Lung (tissue), 16 donors: ENCODE results near the gene PUDP. TPM values are rescaled to one million over a fixed set of nuclear protein-coding genes. Genes with fewer than 3 reads are reported as not detected.

Experiments used
- ATAC-seq: fragments of 200-7000 bp; cut with Tn5 transposase; one replicate; pipeline ENCODE4 v1.9.1; 2020; ENCODE audit warnings: moderate number of reproducible peaks; ENCODE audit not compliant: insufficient read depth, low FRiP score
- DNase-seq, 3 donors: peaks; one replicate each; pipeline ENCODE4 v3.0.0-alpha.2; 2013 to 2017
- H3K27ac ChIP-seq, 2 donors: one replicate each; pipeline ENCODE4 v1.5.1; 2013; ENCODE audit warnings: mild to moderate bottlenecking in 2 of 2, moderate library complexity in 2 of 2, control low read depth in 1 of 2, inconsistent platforms in 1 of 2, low read depth in 1 of 2, low read length in 1 of 2
- H3K27me3 ChIP-seq, 3 donors: one replicate each; pipeline ENCODE4 v1.5.1; 2013; ENCODE audit warnings: low read length in 2 of 3; ENCODE audit not compliant: control insufficient read depth in 3 of 3, insufficient read depth in 3 of 3
- H3K36me3 ChIP-seq, 4 donors: one replicate each; pipeline ENCODE4 v1.5.1; 2013; ENCODE audit warnings: low read length in 4 of 4, mild to moderate bottlenecking in 1 of 4, moderate library complexity in 1 of 4; ENCODE audit not compliant: control insufficient read depth in 4 of 4, insufficient read depth in 4 of 4
- H3K4me1 ChIP-seq, 5 donors: one replicate each; pipeline ENCODE4 v1.5.1; 2013; ENCODE audit warnings: low read length in 5 of 5, mild to moderate bottlenecking in 2 of 5, moderate library complexity in 1 of 5; ENCODE audit not compliant: control insufficient read depth in 5 of 5, insufficient read depth in 5 of 5
- H3K4me3 ChIP-seq: one replicate; pipeline ENCODE4 v1.5.1; 2013; ENCODE audit warnings: mild to moderate bottlenecking, control low read depth, moderate library complexity
- H3K9ac ChIP-seq, 2 donors: one replicate each; pipeline ENCODE4 v1.5.1; 2013; ENCODE audit warnings: low read length in 2 of 2, control low read depth in 1 of 2; ENCODE audit not compliant: insufficient read depth in 1 of 2
- H3K9me3 ChIP-seq, 4 donors: one replicate each; pipeline ENCODE4 v1.5.1; 2013; ENCODE audit warnings: low read length in 3 of 4, mild to moderate bottlenecking in 1 of 4, moderate library complexity in 1 of 4; ENCODE audit not compliant: control insufficient read depth in 4 of 4, insufficient read depth in 3 of 4
- CTCF ChIP-seq: IDR thresholded peaks from 2 replicates; pipeline ENCODE4 v1.5.1; 2012; ENCODE audit warnings: mild to moderate bottlenecking; ENCODE audit errors: control extremely low read depth, extremely low read depth
- WGBS, 2 donors: extraction: QIAGEN DNeasy Blood & Tissue Kit; methylation state at CpG; one replicate each; pipeline ENCODE4 v1.1.7; 2013; 5-methylcytosine and 5-hydroxymethylcytosine counted together
- long read RNA-seq, 5 donors: transcript quantifications; one replicate each; lab custom pipeline, GENCODE V29; 2026
- polyA plus RNA-seq, 2 donors: library from polyadenylated mRNA; stranded (reverse); fragments of 200-250 nt; gene quantifications; one replicate each; pipeline ENCODE4 v1.2.1, GENCODE V29; 2013
- total RNA-seq, 2 donors: library from RNA; depleted of rRNA in 1 of 2; stranded (reverse); fragments of >200 nt in 1 of 2; gene quantifications; one replicate each; pipeline ENCODE4 v1.2.1, GENCODE V29; 2014 to 2021
- donor health status: control.
- donor health status: control.
- donor health status: Bipolar disorder and iron deficiency.
- donor health status: healthy.
- donor health status: DM: yes; HTN: yes; CAD: no.

PUDP gene
- 10 to 100 TPM; 17.3 to 24.5 TPM for total RNA-seq
- 10 to 100 TPM; 12.1 to 12.7 TPM for polyA plus RNA-seq
- long read RNA-seq, donor 1, transcript PUDP-201 (4 exons, 2,140 nt) = major isoform, 6 of 7 reads
- long read RNA-seq, donor 1, partial matches to known transcripts = 0 of 7 reads
- long read RNA-seq, donor 1, other reads (novel, unspliced or antisense) = 0 of 7 reads
- long read RNA-seq, donor 2 = 0 reads
- long read RNA-seq, donor 3 = 0 reads
- long read RNA-seq, donor 4, partial matches to known transcripts = 0 of 2 reads
- long read RNA-seq, donor 4, other reads (novel, unspliced or antisense) = 0 of 2 reads
- long read RNA-seq, donor 5, transcript PUDP-201 (4 exons, 2,140 nt) = major isoform, 9 of 20 reads
- long read RNA-seq, donor 5, partial matches to known transcripts = 11 of 20 reads
- long read RNA-seq, donor 5, other reads (novel, unspliced or antisense) = 0 of 20 reads

GRCh38 chrX:7147978-7148854 lies at the start of gene PUDP:
TSS of gene PUDP (minus strand) at chrX:7148153. CDS start at chrX:7148113, 40 bp downstream.
- Histone ChIP-seq H3K9me3 (no peaks in the 10 kb centered on the region), H3K9ac (peak within 1 kb of the TSS; percentile 49 to 64), H3K27ac (peak within 1 kb of the TSS; percentile 97 to 99), H3K36me3 (no peaks in the 10 kb centered on the region), H3K4me3 (peak within 1 kb of the TSS; percentile 84), H3K4me1 (peaks cover 0 to 9% (median 0%) of the 10 kb centered on the region in 5 donors), H3K27me3 (peaks cover 0 to 28% (median 6%) of the 10 kb centered on the region in 3 donors)
- 0% methylated on average over 30 to 76 of the region's 76 CpGs for WGBS, 2 donors
- DNase-seq = peak; percentile 89 to 96 (median 94)
- ATAC-seq = peak; percentile 95
- TF ChIP-seq CTCF = no peak

GRCh38 chrX:7194606-7195005 lies 46.7 kb upstream of the PUDP start:
- peaks cover 0 to 21% (median 7%) of the 10 kb centered on the region in 3 donors for H3K27me3 ChIP-seq
- no peak for TF ChIP-seq CTCF
- ATAC-seq (no peak), DNase-seq (no peak)
- no peaks in the 10 kb centered on the region for H3K36me3 ChIP-seq
- no peak overlapping the region for H3K4me3 ChIP-seq
- H3K27ac ChIP-seq = no peak overlapping the region
- WGBS, 2 donors = 97% methylated on average over 11 of the region's 11 CpGs
- H3K9ac ChIP-seq = no peak overlapping the region
- no peaks in the 10 kb centered on the region for H3K4me1 ChIP-seq
- H3K9me3 ChIP-seq = no peaks in the 10 kb centered on the region

DNA sequence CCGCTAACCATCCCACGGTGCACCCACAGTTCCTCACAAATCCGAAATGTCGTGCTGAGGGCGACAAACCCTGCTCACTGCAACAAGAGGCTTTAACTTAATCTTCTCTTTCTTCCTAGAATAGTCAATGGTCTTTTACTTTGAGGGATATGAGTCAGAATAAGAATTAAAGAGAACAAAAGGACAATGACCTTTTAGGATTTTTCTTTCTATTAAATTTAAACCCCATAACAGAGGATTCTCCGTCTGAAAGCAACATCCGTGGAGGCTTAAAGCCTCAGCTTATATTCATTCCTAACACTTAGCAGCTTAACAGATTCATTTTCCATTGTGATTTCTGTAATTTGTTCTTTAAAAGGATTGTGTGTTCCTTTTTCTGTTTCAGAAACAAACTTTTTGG lies 44.9 kb upstream of the PUDP start:
- no peak overlapping the region for H3K4me3 ChIP-seq
- H3K4me1 ChIP-seq = no peaks in the 10 kb centered on the region
- no peak for TF ChIP-seq CTCF
- H3K27me3 ChIP-seq = peaks cover 0 to 24% (median 8%) of the 10 kb centered on the region in 3 donors
- DNase-seq (no peak), ATAC-seq (no peak)
- H3K9me3 ChIP-seq = no peaks in the 10 kb centered on the region
- H3K36me3 ChIP-seq = no peaks in the 10 kb centered on the region
- no peak overlapping the region for H3K27ac ChIP-seq
- no peak overlapping the region for H3K9ac ChIP-seq
- WGBS, 2 donors = 96 to 98% methylated on average over 7 of the region's 7 CpGs
